Astrocyte (in vitro differentiated cells and primary cell): ENCODE data around the gene ZSCAN25.
"Not testable (repeated sequence)": the region's sequence is repeated elsewhere in the genome, so short reads cannot be mapped to it uniquely, and the experiment has no call there.

Experiments used
- EZH2 ChIP-seq: IDR thresholded peaks from 2 replicates; pipeline ENCODE4 v1.6.1; 2012; ENCODE audit warnings: mild to moderate bottlenecking, low read length, inconsistent platforms; ENCODE audit not compliant: insufficient read depth
- TF ChIP-seq, protein P1 (sequence below): IDR thresholded peaks from 2 replicates; pipeline ENCODE4 v1.5.1; 2011; ENCODE audit warnings: low read depth, mild to moderate bottlenecking, inconsistent platforms, low read length, moderate library complexity; ENCODE audit not compliant: insufficient read depth

DNA sequence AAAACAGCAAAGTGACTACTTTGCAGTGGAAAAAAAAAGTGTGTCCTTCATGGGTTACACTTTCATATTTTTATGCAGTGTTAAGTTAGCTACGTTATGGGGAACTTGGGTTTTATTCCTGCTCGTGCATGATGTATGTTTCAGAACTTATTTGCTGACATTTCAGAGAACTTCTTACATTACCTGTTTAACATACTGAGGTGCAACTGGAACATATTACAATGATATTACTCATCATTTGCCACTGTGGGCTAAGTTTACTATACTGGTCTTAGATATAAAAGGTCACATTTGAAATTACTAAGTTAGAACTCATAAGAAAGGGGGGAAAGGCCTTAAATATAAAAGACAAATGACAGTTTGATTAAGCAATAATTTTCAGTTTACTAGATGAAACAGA, 20.7 kb downstream of the ZSCAN25 start:
- TF ChIP-seq, protein P1, sequence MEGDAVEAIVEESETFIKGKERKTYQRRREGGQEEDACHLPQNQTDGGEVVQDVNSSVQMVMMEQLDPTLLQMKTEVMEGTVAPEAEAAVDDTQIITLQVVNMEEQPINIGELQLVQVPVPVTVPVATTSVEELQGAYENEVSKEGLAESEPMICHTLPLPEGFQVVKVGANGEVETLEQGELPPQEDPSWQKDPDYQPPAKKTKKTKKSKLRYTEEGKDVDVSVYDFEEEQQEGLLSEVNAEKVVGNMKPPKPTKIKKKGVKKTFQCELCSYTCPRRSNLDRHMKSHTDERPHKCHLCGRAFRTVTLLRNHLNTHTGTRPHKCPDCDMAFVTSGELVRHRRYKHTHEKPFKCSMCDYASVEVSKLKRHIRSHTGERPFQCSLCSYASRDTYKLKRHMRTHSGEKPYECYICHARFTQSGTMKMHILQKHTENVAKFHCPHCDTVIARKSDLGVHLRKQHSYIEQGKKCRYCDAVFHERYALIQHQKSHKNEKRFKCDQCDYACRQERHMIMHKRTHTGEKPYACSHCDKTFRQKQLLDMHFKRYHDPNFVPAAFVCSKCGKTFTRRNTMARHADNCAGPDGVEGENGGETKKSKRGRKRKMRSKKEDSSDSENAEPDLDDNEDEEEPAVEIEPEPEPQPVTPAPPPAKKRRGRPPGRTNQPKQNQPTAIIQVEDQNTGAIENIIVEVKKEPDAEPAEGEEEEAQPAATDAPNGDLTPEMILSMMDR, result not testable (repeated sequence)
- TF ChIP-seq EZH2, result not testable (repeated sequence)
